ENCODE measurements around the gene GCNA. TPM values are rescaled to one million over a fixed set of nuclear protein-coding genes. Genes with fewer than 3 reads are reported as not detected.

The GCNA gene
- total and polyA plus RNA-seq, 10 of the 15 experiments (the other 5 are each of a cell fraction or from before 2014, with no cell fraction given): 0.37 to 1.6 (median 0.90) TPM

- TF ChIP-seq RELB (IDR thresholded peaks at IDR 0.05; ENCODE audit: low read depth) (peak; percentile 62), ZBTB40 (IDR thresholded peaks at IDR 0.05; ENCODE audit: borderline replicate concordance) (peak; percentile 65), MYB (IDR thresholded peaks at IDR 0.05; ENCODE audit: borderline replicate concordance, low read depth, low read length) (no peak), PRDM15 (CRISPR knock-in tag; IDR thresholded peaks at IDR 0.05) (no peak), LARP7 (IDR thresholded peaks at IDR 0.05) (peak; percentile 41; the same call in 1 of the 2 replicates), MTA2 (IDR thresholded peaks at IDR 0.05; ENCODE audit: low read depth) (peak; percentile 57; the same call in 1 of the 2 replicates), BCL11A (IDR thresholded peaks at IDR 0.05; ENCODE audit: low read depth, low read length) (peak; percentile 31; the same call in 1 of the 2 replicates), HDAC6 (IDR thresholded peaks at IDR 0.05; ENCODE audit: unreplicated experiment) (no peak), CEBPZ (IDR thresholded peaks at IDR 0.05; ENCODE audit: low read depth, low read length) (no peak), FOXM1 (IDR thresholded peaks at IDR 0.05; ENCODE audit: low read depth, low read length) (peak; percentile 13; the same call in 1 of the 2 replicates), NFYB (IDR thresholded peaks at IDR 0.05; ENCODE audit: insufficient read depth, low read depth, low read length) (no peak), MEF2B (IDR thresholded peaks at IDR 0.05; ENCODE audit: partially characterized antibody, poor library complexity, severe bottlenecking) (peak; percentile 76), POLR2AphosphoS5 (IDR thresholded peaks at IDR 0.05; ENCODE audit: low read length) (peak; percentile 97), BACH1 (IDR thresholded peaks at IDR 0.05; ENCODE audit: borderline replicate concordance) (peak; percentile 93), ZNF24 (IDR thresholded peaks at IDR 0.05) (0 out of 2 replicates have a peak, but pooled peaks have one; percentile 54), BHLHE40 (IDR thresholded peaks at IDR 0.05; ENCODE audit: borderline replicate concordance in 1 of 2, low read depth in 2 of 2, low read length in 1 of 2) (peak; percentile 63 to 66; a peak in 3 of 4 replicates)
Measured at GRCh38 chrX:71532753-71533425, 45.3 kb upstream of the GCNA start, which contains the start of gene OGT (continued).
